HG02852 (cell line): ENCODE results near the gene IL4R.
A peak's percentile ranks its signal among the peaks of the same experiment; 100 is the strongest.

ENCODE experiments used
- ATAC-seq: cut with Tn5 transposase; IDR thresholded peaks from one replicate; pipeline ENCODE4 v1.9.1; 2021; ENCODE audit warnings: mild to moderate bottlenecking, moderate library complexity; ENCODE audit not compliant: unreplicated experiment

Gene IL4R

GRCh38 chr16:27353853-27354252 is 40.1 kb downstream of the IL4R start:
- ATAC-seq: no peak

DNA sequence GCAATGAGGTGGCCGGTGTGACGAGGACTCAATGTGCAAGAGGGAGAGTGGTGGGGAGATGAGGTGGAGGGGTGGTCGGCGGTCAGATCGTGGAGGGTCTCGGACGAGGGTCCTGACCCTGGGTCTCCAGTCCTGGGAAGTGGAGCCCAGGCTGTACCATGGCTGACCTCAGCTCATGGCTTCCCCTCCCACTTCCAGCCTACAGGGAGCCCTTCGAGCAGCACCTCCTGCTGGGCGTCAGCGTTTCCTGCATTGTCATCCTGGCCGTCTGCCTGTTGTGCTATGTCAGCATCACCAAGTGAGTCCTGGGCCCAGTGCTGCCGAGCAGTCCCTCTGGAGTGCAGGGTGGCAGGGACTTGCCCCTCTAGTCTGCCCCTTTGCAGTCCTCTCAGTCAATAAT is 41.8 kb downstream of the IL4R start:
- no peak for ATAC-seq

DNA sequence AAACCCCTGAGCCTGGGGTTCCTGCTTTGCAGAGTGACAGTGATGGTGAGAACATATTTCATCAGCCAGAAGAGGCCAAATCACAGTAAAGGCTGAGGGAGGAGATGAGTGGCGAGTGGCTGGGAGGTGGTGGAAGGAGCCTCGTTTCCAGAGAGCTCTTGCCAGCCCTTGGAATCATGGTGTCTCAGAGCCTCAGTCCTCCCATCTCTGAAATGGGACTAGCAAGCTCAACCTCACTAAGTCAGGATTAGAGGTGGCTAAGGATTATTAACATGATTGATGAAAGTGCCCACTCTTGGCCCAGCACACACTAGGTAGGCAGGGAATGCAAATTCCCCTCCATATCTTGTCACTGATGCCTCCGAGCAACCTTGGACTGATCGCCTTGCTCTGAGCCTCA is 43.0 kb downstream of the IL4R start:
- no peak for ATAC-seq

DNA sequence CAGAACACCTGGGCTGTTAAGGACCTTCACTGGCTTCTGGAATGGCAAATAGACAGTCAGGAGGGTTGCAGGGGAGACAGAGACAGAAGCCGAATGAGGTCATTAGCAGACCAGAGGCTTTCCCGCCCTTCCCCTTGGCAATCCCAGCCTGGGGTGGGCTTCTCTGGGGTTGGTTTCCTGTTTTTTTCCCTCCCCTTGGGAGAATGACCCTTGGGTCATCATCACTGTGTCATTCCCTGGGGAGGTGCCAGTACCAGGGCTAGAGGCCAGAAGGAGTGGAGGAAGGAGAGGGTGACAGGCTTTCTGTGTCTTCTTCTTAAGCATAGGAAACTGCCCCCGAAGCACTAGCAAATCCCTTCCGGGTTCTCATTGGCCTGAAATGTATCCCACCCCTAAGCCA is 45.3 kb downstream of the IL4R start:
- no peak for ATAC-seq

DNA sequence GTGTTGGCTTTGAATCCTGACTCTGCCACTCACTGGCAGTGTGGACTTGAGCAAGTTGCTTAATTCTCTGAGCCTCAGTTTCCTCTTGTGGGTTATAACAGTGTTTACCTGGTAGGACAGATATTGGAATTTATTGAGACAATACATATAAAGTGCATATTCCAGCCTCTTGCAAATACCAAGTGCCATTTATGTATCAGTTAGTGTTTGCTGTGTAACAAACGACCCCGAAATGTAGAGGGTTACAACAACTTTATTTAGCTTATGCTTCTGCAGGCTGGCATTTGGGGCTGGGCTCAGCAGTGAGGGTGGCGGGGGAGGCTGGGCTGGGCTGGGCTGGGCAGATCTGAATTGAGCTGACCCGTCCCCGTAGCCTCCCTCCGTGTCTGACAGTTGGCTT is 45.8 kb downstream of the IL4R start:
- ATAC-seq: no peak

DNA sequence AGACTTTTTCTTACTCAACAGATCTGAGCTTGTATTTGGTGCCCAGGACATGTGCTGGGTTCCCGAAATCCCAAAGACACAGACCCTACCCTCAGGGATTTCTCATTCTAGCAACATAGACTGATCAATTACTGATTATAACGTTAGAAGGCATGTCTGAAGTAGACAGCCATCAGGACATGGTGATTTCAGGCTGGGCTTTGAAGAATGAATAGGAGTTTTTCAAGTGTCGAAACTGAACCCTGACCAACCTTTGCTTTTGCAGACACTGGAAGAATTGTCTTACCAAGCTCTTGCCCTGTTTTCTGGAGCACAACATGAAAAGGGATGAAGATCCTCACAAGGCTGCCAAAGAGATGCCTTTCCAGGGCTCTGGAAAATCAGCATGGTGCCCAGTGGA is 48.2 kb downstream of the IL4R start:
- ATAC-seq: no peak

- ATAC-seq: no peak
Measured at GRCh38 chr16:27362570-27363245, 48.9 kb downstream of the IL4R start.

DNA sequence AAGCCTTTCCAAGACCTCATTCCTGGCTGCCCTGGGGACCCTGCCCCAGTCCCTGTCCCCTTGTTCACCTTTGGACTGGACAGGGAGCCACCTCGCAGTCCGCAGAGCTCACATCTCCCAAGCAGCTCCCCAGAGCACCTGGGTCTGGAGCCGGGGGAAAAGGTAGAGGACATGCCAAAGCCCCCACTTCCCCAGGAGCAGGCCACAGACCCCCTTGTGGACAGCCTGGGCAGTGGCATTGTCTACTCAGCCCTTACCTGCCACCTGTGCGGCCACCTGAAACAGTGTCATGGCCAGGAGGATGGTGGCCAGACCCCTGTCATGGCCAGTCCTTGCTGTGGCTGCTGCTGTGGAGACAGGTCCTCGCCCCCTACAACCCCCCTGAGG is 49.5 kb downstream of the IL4R start:
- no peak for ATAC-seq

GRCh38 chr16:27363797-27364196 is 50.0 kb downstream of the IL4R start:
- ATAC-seq: no peak

GRCh38 chr16:27364493-27365141 is 50.8 kb downstream of the IL4R start:
- ATAC-seq: no peak

DNA sequence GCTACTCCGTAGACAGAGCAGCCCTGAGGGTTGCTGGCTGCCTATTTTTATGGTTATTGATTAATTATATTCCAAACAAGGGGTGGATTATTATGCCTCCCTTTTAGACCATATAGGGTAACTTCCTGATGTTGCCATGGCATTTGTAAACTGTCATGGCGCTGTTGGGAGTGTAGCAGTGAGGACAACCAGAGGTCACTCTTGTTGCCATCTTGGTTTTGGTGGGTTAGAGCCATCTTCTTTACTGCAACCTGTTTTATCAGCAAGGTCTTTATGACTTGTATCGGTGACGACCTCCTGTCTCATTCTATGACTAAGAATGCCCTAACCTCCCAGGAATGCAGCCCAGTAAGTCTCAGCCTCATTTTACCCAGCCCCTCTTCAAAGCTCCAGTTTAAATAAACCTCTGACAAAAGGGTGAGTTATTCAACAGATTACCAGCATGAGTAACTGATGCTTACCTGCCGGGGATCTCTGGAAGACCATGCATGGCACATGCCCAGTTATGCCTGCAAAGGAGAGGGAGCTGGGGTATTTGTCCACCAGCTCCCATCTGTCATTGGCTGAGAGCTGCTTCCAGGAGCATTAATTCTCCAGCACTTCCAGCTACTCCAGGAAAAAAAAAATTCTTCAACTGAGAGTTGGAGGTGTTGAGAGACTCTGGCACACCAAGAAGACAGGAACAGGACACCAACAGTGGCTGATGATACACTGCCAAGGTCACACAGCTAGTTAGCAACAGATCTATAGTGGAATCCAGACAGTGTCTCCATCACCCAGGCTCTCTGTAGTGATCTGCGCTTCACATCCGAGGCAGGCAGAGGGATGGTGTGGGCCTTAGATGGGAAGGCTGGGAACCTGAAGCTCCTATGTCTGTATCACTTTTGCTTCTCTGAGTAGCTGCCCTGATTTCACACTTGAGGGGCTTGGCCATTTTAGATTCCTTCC is 51.6 kb downstream of the IL4R start:
- no peak for ATAC-seq

- peak; percentile 19 for ATAC-seq
Measured at GRCh38 chr16:27366687-27367460, 53.1 kb downstream of the IL4R start.

DNA sequence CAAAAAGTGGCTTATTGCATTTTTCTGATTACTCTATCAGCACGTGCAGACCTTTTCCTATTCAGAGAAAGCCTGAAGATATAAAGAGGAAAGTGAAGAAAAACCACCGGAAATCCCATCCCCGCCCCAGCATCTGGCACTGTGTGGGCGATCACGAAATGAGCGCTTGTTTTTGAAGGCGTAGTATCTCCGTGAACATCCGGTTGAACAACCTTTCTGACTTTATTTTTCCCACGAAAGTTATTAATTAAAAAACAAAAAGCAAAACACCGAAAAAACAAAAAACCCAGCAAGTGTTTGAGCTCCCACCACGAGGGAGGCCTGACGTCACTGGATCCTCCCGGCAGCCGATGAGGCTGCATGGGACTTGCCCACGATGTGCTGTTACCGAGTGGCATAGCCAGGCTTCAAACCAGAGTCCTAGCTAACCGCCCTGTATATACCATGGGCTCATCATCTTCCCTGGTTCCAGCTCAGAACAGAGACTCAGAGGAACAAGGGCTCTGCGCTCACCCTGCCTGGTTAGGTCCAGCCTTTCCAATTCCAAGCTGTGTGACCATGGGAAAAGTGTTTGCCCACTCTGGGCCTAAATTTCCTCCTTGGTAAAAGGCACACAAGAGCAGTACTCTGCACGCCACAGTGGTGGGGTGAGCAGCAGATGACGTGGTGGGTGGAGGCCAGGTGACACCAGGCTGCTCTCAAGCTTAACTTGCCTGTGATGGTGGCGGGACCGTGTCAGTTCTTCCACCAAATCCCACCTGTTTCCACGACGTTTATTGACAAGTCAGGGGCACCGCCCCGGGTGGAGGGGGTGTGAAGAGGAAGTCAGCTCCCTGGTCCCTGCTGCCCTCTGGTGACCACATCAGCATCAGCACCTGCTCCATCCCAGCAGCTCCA is 53.9 kb downstream of the IL4R start:
- ATAC-seq: peak; percentile 59

DNA sequence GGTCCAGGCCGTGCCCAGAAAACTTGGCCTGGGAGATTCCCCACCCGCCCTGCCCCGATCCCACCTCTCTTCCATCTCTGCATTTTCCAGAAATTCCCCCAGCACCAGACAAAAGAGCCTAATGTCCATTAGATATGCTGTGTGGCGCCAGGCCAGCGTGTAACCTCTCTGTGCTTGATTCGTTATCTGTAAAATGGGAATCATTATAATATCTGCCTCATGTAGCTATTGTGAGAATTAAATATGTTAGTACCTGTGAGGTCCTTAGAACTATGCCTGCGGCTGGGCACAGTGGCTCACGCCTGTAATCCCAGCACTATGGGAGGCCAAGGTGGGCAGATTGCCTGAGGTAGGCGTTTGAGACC is 54.6 kb downstream of the IL4R start:
- no peak for ATAC-seq

DNA sequence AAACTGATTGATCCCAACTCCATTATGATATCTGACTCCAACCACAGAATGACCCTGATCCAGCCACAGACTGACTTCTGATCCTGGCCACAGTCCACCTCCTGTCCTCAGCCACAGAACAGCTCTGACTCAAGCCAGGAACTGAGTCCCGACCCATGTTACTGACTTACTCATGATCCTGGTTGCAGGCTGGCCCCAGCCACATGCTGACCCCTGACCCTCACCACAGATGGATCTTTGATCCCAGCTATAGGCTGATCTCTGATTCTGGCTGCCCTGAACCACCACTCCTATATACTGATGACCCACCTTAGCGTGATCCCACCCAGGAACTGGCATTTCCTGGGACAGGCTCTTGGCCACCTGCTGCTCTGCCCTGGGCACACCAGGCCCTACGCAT is 56.0 kb downstream of the IL4R start:
- no peak for ATAC-seq

DNA sequence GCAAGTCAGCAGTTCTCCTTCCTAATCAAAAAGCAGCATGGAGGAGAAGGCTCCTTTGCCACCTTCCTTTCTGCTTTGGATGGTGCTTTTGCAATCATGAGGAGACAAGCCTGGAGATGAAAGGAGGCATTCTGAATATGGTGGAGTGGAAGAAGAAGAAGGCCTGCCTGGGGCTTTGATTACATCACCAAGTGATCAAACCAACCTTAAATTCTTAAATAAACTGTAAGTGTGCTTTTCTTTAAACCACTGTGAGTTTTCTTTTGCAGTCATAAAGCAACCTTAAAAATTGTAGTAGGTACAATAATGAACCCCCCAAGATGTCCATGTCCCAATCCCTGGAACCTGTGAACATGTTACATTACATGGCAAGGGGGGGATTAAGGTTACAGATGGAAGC is 56.5 kb downstream of the IL4R start:
- ATAC-seq: no peak

DNA sequence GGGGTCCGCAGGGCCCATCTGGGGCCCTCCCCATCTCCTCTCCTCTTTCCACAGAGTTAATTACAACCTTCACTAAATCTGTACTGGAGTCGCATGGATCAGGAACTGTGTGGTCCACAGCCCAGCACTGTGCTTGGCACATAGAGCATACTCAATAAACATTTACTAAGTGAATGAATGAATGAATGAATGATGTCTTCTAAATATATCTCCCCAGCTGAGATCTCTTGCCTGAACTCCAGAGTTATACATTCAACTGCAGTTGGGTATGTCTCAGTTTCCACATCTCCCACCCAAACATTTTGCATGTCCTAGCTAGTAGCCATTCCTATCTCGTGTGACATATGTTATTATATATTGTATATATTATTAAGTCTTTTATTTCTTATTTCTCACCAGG is 59.5 kb downstream of the IL4R start:
- no peak for ATAC-seq

- no peak for ATAC-seq
Measured at GRCh38 chr16:27374221-27374803, 60.5 kb downstream of the IL4R start.

GRCh38 chr16:27374804-27375425 is 61.1 kb downstream of the IL4R start:
- peak; percentile 43 for ATAC-seq
